HepG2 (cell line): ENCODE measurements around the gene SERPINI1. TPM values are rescaled to one million over a fixed set of nuclear protein-coding genes. Genes with fewer than 3 reads are reported as not detected.

ENCODE experiments used
- ATAC-seq: fragments of 200-7000 bp; cut with Tn5 transposase; 3 replicates; pipeline ENCODE4 v1.9.1; 2020; ENCODE audit warnings: mild to moderate bottlenecking, moderate library complexity
- BruUV-seq: library from RNA; stranded (reverse); fragments of 400-500 nt; replicated peaks from 2 replicates; lab custom pipeline; 2021; lab: Mats Ljungman, UMichigan
- CTCF ChIA-PET: fragments of 300-600 bp; formaldehyde crosslinking; extraction: SDS; loops from one replicate; lab custom pipeline; 2021; ENCODE audit warnings: low total read pairs, inconsistent platforms, low intra/inter-chr PET ratio; lab: Yijun Ruan, JAX
- POLR2A ChIA-PET: fragments of 350-600 bp; sonication (Branson Sonifier 250); formaldehyde crosslinking; loops from one replicate; lab custom pipeline; 2020; ENCODE audit warnings: antibody characterized with exemption, inconsistent platforms; lab: Yijun Ruan, JAX
- DNase-seq: peaks from one replicate; pipeline ENCODE4 v3.0.0-alpha.2; 2015; ENCODE audit warnings: low spot score
- FAIRE-seq: peaks from 3 replicates; lab custom pipeline; 2011; peaks lifted over from hg19 to GRCh38; lab: Jason Lieb, UNC
- H2AFZ ChIP-seq: one replicate; pipeline ENCODE4 v1.6.1; 2011; ENCODE audit warnings: low read length, inconsistent platforms
- H3K27ac ChIP-seq: fragments of 300-600 bp; 3 replicates; pipeline ENCODE4 v1.8.0; 2011; ENCODE audit warnings: mixed run types, mild to moderate bottlenecking, mixed read lengths, low read length, inconsistent platforms; ENCODE audit not compliant: insufficient read depth; ENCODE audit errors: extremely low read length
- H3K27me3 ChIP-seq, 2 experiments: fragments of 200-600 bp in 1 of 2; 2 replicates in 1 of 2; 3 replicates in 1 of 2; pipeline versions ENCODE4 v1.6.0 to v1.8.0; 2011; ENCODE audit warnings: low read length in 2 of 2, mild to moderate bottlenecking in 2 of 2, moderate library complexity in 2 of 2, inconsistent platforms in 1 of 2; ENCODE audit not compliant: insufficient read depth in 2 of 2, control insufficient read depth in 1 of 2
- H3K36me3 ChIP-seq, 2 experiments: fragments of 200-600 bp in 1 of 2; replicated peaks in 1 of 2; 2 replicates in 1 of 2; 3 replicates in 1 of 2; pipeline versions ENCODE4 v1.5.1 to v1.8.0; 2011; ENCODE audit warnings: low read length in 2 of 2, inconsistent platforms in 1 of 2; ENCODE audit not compliant: insufficient read depth in 2 of 2, control insufficient read depth in 1 of 2
- H3K4me1 ChIP-seq: 2 replicates; pipeline ENCODE4 v1.5.1; 2012; ENCODE audit warnings: low read length, inconsistent platforms; ENCODE audit not compliant: insufficient read depth
- H3K4me2 ChIP-seq: 2 replicates; pipeline ENCODE4 v1.6.0; 2011; ENCODE audit warnings: low read depth, low read length, inconsistent platforms
- H3K4me3 ChIP-seq, 3 experiments: fragments of 200-600 bp in 1 of 3; sonication (generic), shearing (Covaris generic) in 1 of 3; replicated peaks in 1 of 3; 2 replicates each; pipeline ENCODE4 v1.5.1; 2011 to 2016; ENCODE audit warnings: low read length in 3 of 3, inconsistent platforms in 2 of 3, low read depth in 2 of 3, mild to moderate bottlenecking in 2 of 3, control low read depth in 1 of 3, mixed read lengths in 1 of 3; ENCODE audit not compliant: insufficient read depth in 1 of 3
- H3K79me2 ChIP-seq: one replicate; pipeline ENCODE4 v1.6.1; 2011; ENCODE audit warnings: low read length, inconsistent platforms; ENCODE audit not compliant: insufficient read depth
- H3K9ac ChIP-seq: 2 replicates; pipeline ENCODE4 v1.6.0; 2011; ENCODE audit warnings: mild to moderate bottlenecking, low read depth, low read length, inconsistent platforms; ENCODE audit not compliant: insufficient read depth
- H3K9me3 ChIP-seq: 2 replicates; pipeline ENCODE4 v1.5.1; 2012; ENCODE audit warnings: mild to moderate bottlenecking, low read length
- H4K20me1 ChIP-seq: 2 replicates; pipeline ENCODE4 v1.6.0; 2011; ENCODE audit warnings: inconsistent platforms, mild to moderate bottlenecking, low read length, moderate library complexity; ENCODE audit not compliant: insufficient read depth
- CREB3 ChIP-seq: sonication (generic); formaldehyde crosslinking; IDR thresholded peaks from 2 replicates; pipeline ENCODE4 v1.5.0; 2020; ENCODE audit warnings: missing genetic modification reagents
- FOXM1 ChIP-seq: sonication (generic); formaldehyde crosslinking; IDR thresholded peaks from 2 replicates; pipeline ENCODE4 v1.5.0; 2020; ENCODE audit warnings: missing genetic modification reagents
- GMEB2 ChIP-seq: IDR thresholded peaks from 2 replicates; pipeline ENCODE4 v1.6.1; 2016; ENCODE audit warnings: missing biosample characterization, missing genetic modification reagents, low read depth
- RBAK ChIP-seq: sonication (generic); formaldehyde crosslinking; IDR thresholded peaks from 2 replicates; pipeline ENCODE4 v1.5.1; 2020; ENCODE audit warnings: mild to moderate bottlenecking, missing genetic modification reagents
- RNF2 ChIP-seq: fragments of 450-650 bp; conservative IDR thresholded peaks from 2 replicates; pipeline ENCODE4 v1.6.1; 2016; ENCODE audit warnings: low read depth
- TFDP1 ChIP-seq: IDR thresholded peaks from 2 replicates; pipeline ENCODE4 v1.6.1; 2016; ENCODE audit warnings: missing compliant biosample characterization, missing genetic modification reagents, borderline replicate concordance
- ZNF329 ChIP-seq: sonication (generic); formaldehyde crosslinking; IDR thresholded peaks from 2 replicates; pipeline ENCODE4 v1.9.0; 2021; ENCODE audit warnings: low read depth, mild to moderate bottlenecking, missing genetic modification reagents
- ZNF354B ChIP-seq: sonication (generic); formaldehyde crosslinking; IDR thresholded peaks from 2 replicates; pipeline ENCODE4 v1.8.0; 2022; ENCODE audit warnings: mild to moderate bottlenecking, missing genetic modification reagents
- ZNF556 ChIP-seq: sonication (generic); formaldehyde crosslinking; IDR thresholded peaks from 2 replicates; pipeline ENCODE4 v1.4.0; 2020; ENCODE audit warnings: mild to moderate bottlenecking, missing genetic modification reagents, borderline replicate concordance
- ZNF792 ChIP-seq: IDR thresholded peaks from 2 replicates; pipeline ENCODE4 v1.6.1; 2016
- ZZZ3 ChIP-seq: sonication (generic); formaldehyde crosslinking; IDR thresholded peaks from 2 replicates; pipeline ENCODE4 v1.4.0; 2020; ENCODE audit warnings: missing genetic modification reagents, mild to moderate bottlenecking, borderline replicate concordance
- WGBS: methylation state at CpG from one replicate; pipeline ENCODE4 v1.1.6; 2017; ENCODE audit warnings: low lambda C conversion rate; 5-methylcytosine and 5-hydroxymethylcytosine counted together
- in situ Hi-C: cut with HindIII; loops from 2 replicates; pipeline ENCODE4 v1.10.0; 2017; ENCODE audit warnings: low pct_unique_long_range_greater_than_20kb; ENCODE audit not compliant: extremely low pct_ligation_motif_present
- intact Hi-C: fragments of 100-400 bp; cut with micrococcal nuclease; formaldehyde crosslinking; loops from one replicate; pipeline ENCODE4 v1.10.0; 2022; ENCODE audit not compliant: unreplicated experiment
- polyA plus RNA-seq, 8 experiments: library from polyadenylated mRNA; depleted of rRNA in 3 of 8; stranded (reverse) in 7 of 8; unstranded in 1 of 8; fragments of >200 nt; fragmentation: Illumina TruSeq in 4 of 8; extraction: Trizol in 4 of 8; gene quantifications; 2 replicates each; pipeline versions ENCODE4 v1.2.1 to v1.2.3, GENCODE V29; 2011 to 2016; ENCODE audit warnings: low read depth in 4 of 8, missing spikeins in 1 of 8, mixed read lengths in 1 of 8; ENCODE audit not compliant: insufficient read depth in 1 of 8
- total RNA-seq, 5 experiments: library from RNA; depleted of rRNA; stranded (reverse); fragments of >200 nt; fragmentation: Illumina TruSeq; extraction: Trizol; gene quantifications; 2 replicates each; pipeline ENCODE4 v1.2.3, GENCODE V29; 2016; ENCODE audit warnings: low read depth in 1 of 5

The SERPINI1 gene
- total and polyA plus RNA-seq, 2 of the 13 experiments (the other 11 are each of a cell fraction or from before 2014, with no cell fraction given), result 14.7 to 58.0 TPM

GRCh38 chr3:167854063-167854462 lies 118.5 kb downstream of the SERPINI1 start:
- H3K79me2 ChIP-seq, result no peaks in the 10 kb centered on the region
- H3K4me1 ChIP-seq, result no peaks in the 10 kb centered on the region
- no peak overlapping the region for H3K4me3 ChIP-seq
- WGBS, result 22% methylated on average over 1 of the region's 1 CpG
- no peaks in the 10 kb centered on the region for H4K20me1 ChIP-seq
- no peak overlapping the region for H3K9ac ChIP-seq
- H2AFZ ChIP-seq, result no peak overlapping the region
- ChIA-PET CTCF (no interaction called here), POLR2A (no interaction called here)
- no peak overlapping the region for H3K4me2 ChIP-seq
- FAIRE-seq (no peak), DNase-seq (no peak), ATAC-seq (no peak)
- H3K36me3 ChIP-seq, result no peaks in the 10 kb centered on the region
- intact Hi-C loops, result no loop called here
- H3K27me3 ChIP-seq, result no peaks in the 10 kb centered on the region
- BruUV-seq, result no TSS peak
- H3K27ac ChIP-seq, result no peak overlapping the region
- H3K9me3 ChIP-seq, result no peaks in the 10 kb centered on the region
- TF ChIP-seq ZNF556 (CRISPR knock-in tag) (no peak), ZZZ3 (CRISPR knock-in tag) (no peak), ZNF354B (no peak), RBAK (CRISPR knock-in tag) (no peak), FOXM1 (no peak), RNF2 (no peak), ZNF329 (CRISPR knock-in tag) (no peak), CREB3 (CRISPR knock-in tag) (no peak), TFDP1 (CRISPR knock-in tag) (no peak), GMEB2 (CRISPR knock-in tag) (no peak), ZNF792 (CRISPR knock-in tag) (no peak)
- in situ Hi-C loops, result no loop called here
